ENCODE data around the gene FBXO48.

DNA sequence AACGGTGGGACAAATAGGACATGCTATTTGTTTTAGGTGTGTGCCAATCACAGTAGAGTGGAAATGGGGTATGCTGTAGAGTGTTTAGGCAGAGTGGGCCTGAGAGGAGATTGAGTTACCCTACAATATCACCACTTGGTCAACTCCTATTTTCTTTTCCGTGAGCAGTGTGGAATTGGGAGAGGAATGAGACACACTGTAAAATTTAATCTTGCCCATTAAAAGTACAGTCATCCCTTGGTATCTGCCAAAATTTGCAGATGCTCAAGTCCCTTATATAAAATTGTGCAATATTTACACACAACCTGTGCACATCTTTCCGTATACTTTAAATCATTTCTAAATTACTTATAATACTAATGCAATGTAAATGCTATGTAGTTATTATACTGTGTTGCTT, 12.4 kb downstream of the FBXO48 start:
- no peak for TF ChIP-seq POLR2AphosphoS5 (IDR thresholded peaks at IDR 0.05; ENCODE audit: borderline replicate concordance, low read depth, low read length)
- TF ChIP-seq EZH2 (IDR thresholded peaks at IDR 0.05) = no peak
